HepG2 (cell line): Measurements from ENCODE around the gene PKD2L1. TPM values are rescaled to one million over a fixed set of nuclear protein-coding genes. Genes with fewer than 3 reads are reported as not detected.

ENCODE experiments used
- CEBPG ChIP-seq: IDR thresholded peaks from 2 replicates; pipeline ENCODE4 v1.6.1; 2016
- CREB1 ChIP-seq, 2 experiments: fragments of 450-650 bp in 1 of 2; IDR thresholded peaks; 2 replicates each; pipeline ENCODE4 v1.6.1; 2016 to 2017; ENCODE audit warnings: control low read depth in 1 of 2, mild to moderate bottlenecking in 1 of 2, missing compliant biosample characterization in 1 of 2, missing genetic modification characterization in 1 of 2
- ELF1 ChIP-seq: sonication (generic); formaldehyde crosslinking; IDR thresholded peaks from 2 replicates; pipeline ENCODE4 v1.4.0; 2020; ENCODE audit warnings: missing genetic modification reagents
- GATAD1 ChIP-seq: IDR thresholded peaks from 2 replicates; pipeline ENCODE4 v1.6.1; 2016; ENCODE audit warnings: missing genetic modification reagents, missing compliant biosample characterization
- GLI4 ChIP-seq: sonication (generic); formaldehyde crosslinking; IDR thresholded peaks from 2 replicates; pipeline ENCODE4 v1.5.1; 2020; ENCODE audit warnings: missing genetic modification reagents, mild to moderate bottlenecking, moderate library complexity, borderline replicate concordance
- KDM2A ChIP-seq: sonication (generic); formaldehyde crosslinking; IDR thresholded peaks from 2 replicates; pipeline ENCODE4 v1.4.0; 2020; ENCODE audit warnings: low read depth, missing genetic modification reagents, borderline replicate concordance
- LRRFIP1 ChIP-seq: sonication (generic); formaldehyde crosslinking; conservative IDR thresholded peaks from 2 replicates; pipeline ENCODE4 v1.4.0; 2020; ENCODE audit warnings: missing genetic modification reagents
- NKX3-1 ChIP-seq: sonication (generic); formaldehyde crosslinking; IDR thresholded peaks from 2 replicates; pipeline ENCODE4 v1.5.0; 2020; ENCODE audit warnings: missing genetic modification reagents
- POLR2AphosphoS5 ChIP-seq: IDR thresholded peaks from 2 replicates; pipeline ENCODE4 v1.6.1; 2012; ENCODE audit warnings: low read depth, low read length
- PPARG ChIP-seq: conservative IDR thresholded peaks from 2 replicates; pipeline ENCODE4 v1.6.1; 2016; ENCODE audit warnings: missing biosample characterization, missing genetic modification reagents
- RAD21 ChIP-seq: fragments of 450-650 bp; formaldehyde crosslinking; IDR thresholded peaks from 2 replicates; pipeline ENCODE4 v1.5.0; 2020; ENCODE audit warnings: mild to moderate bottlenecking
- REXO4 ChIP-seq: sonication (generic); formaldehyde crosslinking; IDR thresholded peaks from 2 replicates; pipeline ENCODE4 v1.8.0; 2022; ENCODE audit warnings: missing genetic modification reagents, mild to moderate bottlenecking, borderline replicate concordance
- RFX1 ChIP-seq: fragments of 450-650 bp; IDR thresholded peaks from 2 replicates; pipeline ENCODE4 v1.6.1; 2017
- RNF219 ChIP-seq: sonication (generic); formaldehyde crosslinking; IDR thresholded peaks from 2 replicates; pipeline ENCODE4 v1.5.0; 2020; ENCODE audit warnings: mild to moderate bottlenecking, missing genetic modification reagents
- ZBTB38 ChIP-seq: sonication (generic); formaldehyde crosslinking; IDR thresholded peaks from 2 replicates; pipeline ENCODE4 v1.5.1; 2020; ENCODE audit warnings: mild to moderate bottlenecking, missing genetic modification reagents
- ZMAT3 ChIP-seq: sonication (generic); formaldehyde crosslinking; conservative IDR thresholded peaks from 2 replicates; pipeline ENCODE4 v1.7.0; 2021; ENCODE audit warnings: missing genetic modification reagents
- ZNF234 ChIP-seq: sonication (generic); formaldehyde crosslinking; conservative IDR thresholded peaks from 2 replicates; pipeline ENCODE4 v1.5.1; 2020; ENCODE audit warnings: mild to moderate bottlenecking, missing genetic modification reagents
- ZNF44 ChIP-seq: sonication (generic); formaldehyde crosslinking; IDR thresholded peaks from 2 replicates; pipeline ENCODE4 v1.5.1; 2020; ENCODE audit warnings: mild to moderate bottlenecking, missing genetic modification reagents
- ZNF674 ChIP-seq: sonication (generic); formaldehyde crosslinking; IDR thresholded peaks from 2 replicates; pipeline ENCODE4 v1.5.0; 2020; ENCODE audit warnings: low read depth, mild to moderate bottlenecking, missing genetic modification reagents
- ZNF775 ChIP-seq: sonication (generic); formaldehyde crosslinking; IDR thresholded peaks from 2 replicates; pipeline ENCODE4 v1.4.0; 2020; ENCODE audit warnings: missing genetic modification reagents, mild to moderate bottlenecking, moderate library complexity, borderline replicate concordance
- polyA plus RNA-seq, 8 experiments: library from polyadenylated mRNA; depleted of rRNA in 3 of 8; stranded (reverse) in 7 of 8; unstranded in 1 of 8; fragments of >200 nt; fragmentation: Illumina TruSeq in 4 of 8; extraction: Trizol in 4 of 8; gene quantifications; 2 replicates each; pipeline versions ENCODE4 v1.2.1 to v1.2.3, GENCODE V29; 2011 to 2016; ENCODE audit warnings: low read depth in 4 of 8, missing spikeins in 1 of 8, mixed read lengths in 1 of 8; ENCODE audit not compliant: insufficient read depth in 1 of 8
- total RNA-seq, 5 experiments: library from RNA; depleted of rRNA; stranded (reverse); fragments of >200 nt; fragmentation: Illumina TruSeq; extraction: Trizol; gene quantifications; 2 replicates each; pipeline ENCODE4 v1.2.3, GENCODE V29; 2016; ENCODE audit warnings: low read depth in 1 of 5
- TF ChIP-seq, protein P1 (sequence below): sonication (generic); formaldehyde crosslinking; IDR thresholded peaks from 2 replicates; pipeline ENCODE4 v1.4.0; 2020; ENCODE audit warnings: missing genetic modification reagents
- TF ChIP-seq, protein P2 (sequence below): sonication (generic); formaldehyde crosslinking; IDR thresholded peaks from 2 replicates; pipeline ENCODE4 v1.9.0; 2021; ENCODE audit warnings: missing genetic modification reagents, borderline replicate concordance

Gene PKD2L1
- total and polyA plus RNA-seq, 2 of the 13 experiments (the other 11 are each of a cell fraction or from before 2014, with no cell fraction given): 0.07 to 0.15 TPM

GRCh38 chr10:100373298-100374199, 43.5 kb upstream of the PKD2L1 start (continued):
- peak; percentile 63; the same call in 1 of the 2 replicates for TF ChIP-seq ZMAT3
- no peak for TF ChIP-seq ZNF44 (CRISPR knock-in tag)
- peak; percentile 79 for TF ChIP-seq PPARG (CRISPR knock-in tag)
- peak; percentile 99 for TF ChIP-seq CEBPG (CRISPR knock-in tag)
- peak; percentile 60 for TF ChIP-seq CREB1 (IDR thresholded peaks at IDR 0.05)
- TF ChIP-seq CREB1 (CRISPR knock-in tag; IDR thresholded peaks at IDR 0.05): peak; percentile 52; the same call in 1 of the 2 replicates
- TF ChIP-seq, protein P1, sequence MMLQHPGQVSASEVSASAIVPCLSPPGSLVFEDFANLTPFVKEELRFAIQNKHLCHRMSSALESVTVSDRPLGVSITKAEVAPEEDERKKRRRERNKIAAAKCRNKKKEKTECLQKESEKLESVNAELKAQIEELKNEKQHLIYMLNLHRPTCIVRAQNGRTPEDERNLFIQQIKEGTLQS (CRISPR knock-in tag): peak; percentile 95
- no peak for TF ChIP-seq RNF219
- TF ChIP-seq GLI4 (CRISPR knock-in tag): no peak
- peak; percentile 71 for TF ChIP-seq POLR2AphosphoS5
- TF ChIP-seq RAD21 (CRISPR knock-in tag): no peak; the same call in 1 of the 2 replicates
- TF ChIP-seq, protein P2, sequence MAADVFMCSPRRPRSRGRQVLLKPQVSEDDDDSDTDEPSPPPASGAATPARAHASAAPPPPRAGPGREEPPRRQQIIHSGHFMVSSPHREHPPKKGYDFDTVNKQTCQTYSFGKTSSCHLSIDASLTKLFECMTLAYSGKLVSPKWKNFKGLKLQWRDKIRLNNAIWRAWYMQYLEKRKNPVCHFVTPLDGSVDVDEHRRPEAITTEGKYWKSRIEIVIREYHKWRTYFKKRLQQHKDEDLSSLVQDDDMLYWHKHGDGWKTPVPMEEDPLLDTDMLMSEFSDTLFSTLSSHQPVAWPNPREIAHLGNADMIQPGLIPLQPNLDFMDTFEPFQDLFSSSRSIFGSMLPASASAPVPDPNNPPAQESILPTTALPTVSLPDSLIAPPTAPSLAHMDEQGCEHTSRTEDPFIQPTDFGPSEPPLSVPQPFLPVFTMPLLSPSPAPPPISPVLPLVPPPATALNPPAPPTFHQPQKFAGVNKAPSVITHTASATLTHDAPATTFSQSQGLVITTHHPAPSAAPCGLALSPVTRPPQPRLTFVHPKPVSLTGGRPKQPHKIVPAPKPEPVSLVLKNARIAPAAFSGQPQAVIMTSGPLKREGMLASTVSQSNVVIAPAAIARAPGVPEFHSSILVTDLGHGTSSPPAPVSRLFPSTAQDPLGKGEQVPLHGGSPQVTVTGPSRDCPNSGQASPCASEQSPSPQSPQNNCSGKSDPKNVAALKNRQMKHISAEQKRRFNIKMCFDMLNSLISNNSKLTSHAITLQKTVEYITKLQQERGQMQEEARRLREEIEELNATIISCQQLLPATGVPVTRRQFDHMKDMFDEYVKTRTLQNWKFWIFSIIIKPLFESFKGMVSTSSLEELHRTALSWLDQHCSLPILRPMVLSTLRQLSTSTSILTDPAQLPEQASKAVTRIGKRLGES (CRISPR knock-in tag): 0 out of 2 replicates have a peak, but pooled peaks have one; percentile 14
- TF ChIP-seq RFX1: peak; percentile 34; the same call in 1 of the 2 replicates
- no peak for TF ChIP-seq ZNF775 (CRISPR knock-in tag)
- TF ChIP-seq KDM2A (CRISPR knock-in tag): peak; percentile 88
- 0 out of 2 replicates have a peak, but pooled peaks have one; percentile 59 for TF ChIP-seq ZNF234 (CRISPR knock-in tag)
- TF ChIP-seq LRRFIP1 (CRISPR knock-in tag): no peak; the same call in 1 of the 2 replicates
- TF ChIP-seq ZNF674: 0 out of 2 replicates have a peak, but pooled peaks have one; percentile 34
- TF ChIP-seq ELF1 (CRISPR knock-in tag): peak; percentile 54; the same call in 1 of the 2 replicates
- 0 out of 2 replicates have a peak, but pooled peaks have one; percentile 40 for TF ChIP-seq ZBTB38
- peak; percentile 28 for TF ChIP-seq NKX3-1
- TF ChIP-seq GATAD1: peak; percentile 26; the same call in 1 of the 2 replicates
- no peak for TF ChIP-seq REXO4 (CRISPR knock-in tag)
